ENCODE measurements around the gene METAP1D.

The METAP1D gene

GRCh38 chr2:172093416-172094293 lies 93.9 kb downstream of the METAP1D start:
- no peak for DNase-seq

GRCh38 chr2:172094294-172095145 lies 94.8 kb downstream of the METAP1D start:
- DNase-seq = peak; percentile 50 to 62

DNA sequence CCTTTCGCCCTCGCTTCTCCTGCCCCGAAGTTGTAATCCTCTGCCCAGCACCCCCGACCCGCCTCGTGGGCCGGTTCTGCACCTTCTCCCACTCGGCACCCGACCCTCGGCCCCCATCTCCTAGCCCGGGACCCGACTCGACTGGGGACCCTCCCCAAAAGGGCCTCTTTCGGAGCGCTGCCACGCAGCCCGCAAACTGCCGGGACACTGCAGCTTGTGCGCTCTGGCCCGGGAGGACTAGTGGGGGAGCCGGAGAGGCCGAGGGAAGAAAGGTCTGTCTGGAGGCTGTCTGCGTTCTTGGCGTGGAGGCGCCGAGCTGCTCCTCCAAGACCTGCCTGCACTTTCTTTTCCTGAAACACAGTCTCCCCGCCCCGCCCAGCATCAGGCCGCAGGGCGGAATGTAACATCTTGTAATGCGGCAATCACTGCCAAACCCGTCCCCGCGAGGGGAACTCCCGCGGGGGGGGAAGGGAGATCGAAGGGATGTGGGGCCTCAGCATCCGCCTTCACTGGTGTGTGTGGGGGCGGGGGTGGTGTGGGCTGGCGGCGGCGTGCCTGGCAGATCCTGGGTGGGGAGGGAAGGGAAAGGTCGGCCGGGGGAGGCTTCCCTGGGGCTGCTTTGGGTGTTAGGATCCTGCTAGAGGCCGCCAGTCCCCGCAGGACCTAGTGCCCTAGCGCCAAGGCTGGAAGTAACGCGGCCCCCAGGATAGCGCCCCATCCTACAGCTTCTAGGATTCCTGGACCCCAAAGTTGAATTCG lies 95.6 kb downstream of the METAP1D start:
- peak; percentile 50 to 74 for DNase-seq

GRCh38 chr2:172095905-172096625 lies 96.3 kb downstream of the METAP1D start:
- DNase-seq = peak in 1 of 2 experiments; percentile 65

- DNase-seq = peak in 1 of 2 experiments; percentile 10
These were observed 97.1 kb downstream of the METAP1D start for GRCh38 chr2:172096626-172097547.

GRCh38 chr2:172097557-172098131 lies 97.9 kb downstream of the METAP1D start:
- no peak for DNase-seq

DNA sequence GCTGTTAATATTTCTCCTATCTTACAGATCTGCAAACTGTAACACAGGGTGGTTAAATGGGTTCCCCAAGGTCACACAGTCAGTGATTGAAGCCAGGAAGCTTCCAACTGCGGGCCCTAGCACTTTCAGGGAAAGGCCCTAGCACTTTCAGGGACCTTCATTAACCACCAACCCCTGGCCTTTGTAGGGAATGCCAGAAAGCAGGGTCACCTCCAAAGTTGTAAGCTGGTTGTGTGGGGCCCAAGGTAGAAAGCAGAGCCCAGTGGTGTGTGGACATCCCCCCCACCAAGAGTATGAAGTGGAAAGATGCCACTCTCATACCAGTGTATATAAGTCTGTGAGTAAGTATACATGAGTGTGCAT lies 98.5 kb downstream of the METAP1D start:
- no peak for DNase-seq

DNA sequence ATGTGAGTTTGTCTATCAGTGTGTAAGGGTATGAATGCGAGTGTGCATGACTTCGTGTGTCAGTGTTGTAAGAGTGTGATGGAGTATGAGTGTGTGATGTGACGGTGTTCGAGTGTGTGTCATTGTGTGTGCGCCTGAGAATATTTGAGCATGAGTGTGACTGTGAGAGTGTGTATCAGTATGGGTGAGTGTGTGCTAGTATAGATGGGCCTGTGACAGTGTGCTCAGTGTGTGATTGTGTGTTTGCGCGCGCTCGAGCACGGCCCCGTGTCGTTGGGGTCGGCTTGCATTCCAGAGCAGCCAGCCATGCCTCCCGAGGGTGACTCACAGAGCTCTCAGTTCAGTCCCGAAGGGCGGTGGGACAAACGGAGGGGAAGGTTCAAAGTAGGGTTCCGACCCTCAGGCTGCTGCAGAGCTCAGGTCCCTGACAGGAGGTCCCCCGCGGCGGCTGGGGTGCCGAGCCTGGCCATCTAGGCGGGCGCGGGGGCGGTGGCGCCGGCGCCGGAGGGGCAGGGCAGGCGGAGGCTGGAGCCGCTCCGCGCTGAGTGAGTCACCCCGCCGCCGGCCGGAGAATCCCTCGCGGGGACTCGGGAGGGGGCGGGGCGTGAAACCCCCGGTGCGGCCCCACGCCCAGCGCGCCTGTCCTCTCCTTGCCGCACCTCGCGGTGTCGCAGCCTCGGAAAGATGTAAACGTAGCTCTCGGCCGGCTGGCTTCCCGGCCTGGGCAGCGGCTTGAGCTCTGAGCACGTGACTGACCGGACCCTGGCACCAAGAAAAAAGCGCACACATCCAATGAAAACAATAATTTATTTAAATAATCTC lies 99.1 kb downstream of the METAP1D start:
- peak; percentile 76 to 80 for DNase-seq

- no peak for DNase-seq
These were observed 99.8 kb downstream of the METAP1D start for GRCh38 chr2:172099472-172100079.

GRCh38 chr2:172100080-172100934 lies 100.6 kb downstream of the METAP1D start:
- DNase-seq = no peak

- DNase-seq = no peak
These were observed 101.4 kb downstream of the METAP1D start for GRCh38 chr2:172100935-172101820.

- peak in 1 of 2 experiments; percentile 54 for DNase-seq
These were observed 102.2 kb downstream of the METAP1D start for GRCh38 chr2:172101821-172102390.

GRCh38 chr2:172102391-172103359 lies 102.9 kb downstream of the METAP1D start, which contains the start of gene DLX2:
Gene DLX2, minus strand, starts transcription at chr2:172102900. Its CDS starts 362 bp downstream, at chr2:172102538.
- DNase-seq = peak; percentile 94 to 97

GRCh38 chr2:172103471-172104272 lies 103.9 kb downstream of the METAP1D start:
- DNase-seq = peak; percentile 76 to 80

Data from SW 1271 (cell line).